Measurements from ENCODE around the gene SLC17A6.

SLC17A6 gene

DNA sequence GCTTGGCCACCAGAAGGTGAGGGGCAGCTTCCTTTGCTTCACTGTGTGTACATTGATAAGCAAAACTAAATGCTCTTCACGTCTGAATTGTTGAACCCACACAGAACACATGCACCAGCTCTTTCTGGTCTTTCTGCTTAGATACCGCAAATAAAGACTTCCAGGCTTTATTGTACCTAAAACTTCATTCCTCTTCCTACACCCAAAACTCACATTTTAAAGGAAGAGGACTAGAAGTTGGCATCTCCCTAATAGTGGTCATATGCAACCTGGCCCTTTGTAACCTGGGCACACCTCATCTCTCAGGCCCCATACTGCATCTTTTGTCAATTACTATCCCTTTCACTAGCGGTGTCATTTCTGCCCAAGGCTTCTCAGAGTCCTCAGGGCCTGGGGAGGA lies 5.9 kb downstream of the SLC17A6 start:
- H3K27ac ChIP-seq: no peak overlapping the region
- TF ChIP-seq, protein P1, sequence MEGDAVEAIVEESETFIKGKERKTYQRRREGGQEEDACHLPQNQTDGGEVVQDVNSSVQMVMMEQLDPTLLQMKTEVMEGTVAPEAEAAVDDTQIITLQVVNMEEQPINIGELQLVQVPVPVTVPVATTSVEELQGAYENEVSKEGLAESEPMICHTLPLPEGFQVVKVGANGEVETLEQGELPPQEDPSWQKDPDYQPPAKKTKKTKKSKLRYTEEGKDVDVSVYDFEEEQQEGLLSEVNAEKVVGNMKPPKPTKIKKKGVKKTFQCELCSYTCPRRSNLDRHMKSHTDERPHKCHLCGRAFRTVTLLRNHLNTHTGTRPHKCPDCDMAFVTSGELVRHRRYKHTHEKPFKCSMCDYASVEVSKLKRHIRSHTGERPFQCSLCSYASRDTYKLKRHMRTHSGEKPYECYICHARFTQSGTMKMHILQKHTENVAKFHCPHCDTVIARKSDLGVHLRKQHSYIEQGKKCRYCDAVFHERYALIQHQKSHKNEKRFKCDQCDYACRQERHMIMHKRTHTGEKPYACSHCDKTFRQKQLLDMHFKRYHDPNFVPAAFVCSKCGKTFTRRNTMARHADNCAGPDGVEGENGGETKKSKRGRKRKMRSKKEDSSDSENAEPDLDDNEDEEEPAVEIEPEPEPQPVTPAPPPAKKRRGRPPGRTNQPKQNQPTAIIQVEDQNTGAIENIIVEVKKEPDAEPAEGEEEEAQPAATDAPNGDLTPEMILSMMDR (IDR thresholded peaks at IDR 0.05): no peak
- no peak for TF ChIP-seq ZFX (IDR thresholded peaks at IDR 0.05; ENCODE audit: borderline replicate concordance)

DNA sequence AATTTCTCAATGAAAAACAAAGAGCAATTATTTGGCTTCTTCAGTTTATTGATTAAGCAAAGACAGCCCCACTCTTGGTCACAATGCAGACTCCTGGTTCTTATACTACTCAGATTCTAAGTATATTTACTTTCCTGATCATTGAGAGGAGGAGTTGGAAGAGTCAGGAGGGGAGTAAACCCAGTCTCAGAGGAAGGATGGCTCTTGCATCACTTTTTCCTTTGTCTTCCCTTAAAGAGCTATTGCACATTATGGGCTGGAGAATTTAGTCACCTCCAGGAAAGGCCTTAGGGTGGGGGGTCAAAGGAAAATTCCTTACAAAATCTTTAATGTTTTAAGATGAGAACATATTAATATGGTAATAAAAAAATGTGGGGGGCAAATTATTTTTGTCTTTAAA lies 8.1 kb downstream of the SLC17A6 start:
- TF ChIP-seq, protein P1 (IDR thresholded peaks at IDR 0.05): no peak
- no peak for TF ChIP-seq ZFX (IDR thresholded peaks at IDR 0.05; ENCODE audit: borderline replicate concordance)
- no peak overlapping the region for H3K27ac ChIP-seq

DNA sequence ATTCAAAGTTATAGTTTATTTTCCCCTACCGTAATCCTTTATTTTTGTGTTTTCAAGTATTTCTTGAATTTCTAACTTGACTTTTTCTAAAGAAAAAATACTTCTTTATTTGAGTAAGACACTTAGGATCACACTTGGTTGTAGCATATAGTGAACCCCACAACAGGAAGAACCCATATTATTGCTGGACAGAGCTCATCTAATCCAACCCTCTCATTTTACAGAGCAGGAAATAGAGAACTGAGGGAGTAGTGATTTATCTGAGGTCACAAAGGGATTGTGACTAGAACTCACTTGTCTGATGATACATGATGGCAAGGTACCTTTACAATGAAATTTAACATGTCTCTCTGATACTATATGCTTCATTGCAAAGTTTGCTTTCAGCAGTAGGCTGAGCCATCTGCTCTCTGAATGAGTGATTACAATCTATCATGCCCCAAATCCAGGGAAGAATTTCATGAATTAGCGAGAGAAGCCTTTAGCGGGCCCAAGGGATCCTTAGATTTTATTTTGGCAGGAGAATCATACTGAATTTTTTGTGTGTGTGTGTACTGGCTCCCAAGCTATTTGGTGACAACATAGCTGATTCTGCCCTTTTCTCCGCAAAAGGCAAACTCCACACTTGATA lies 9.8 kb downstream of the SLC17A6 start:
- no peak for TF ChIP-seq ZFX (IDR thresholded peaks at IDR 0.05; ENCODE audit: borderline replicate concordance)
- TF ChIP-seq, protein P1 (IDR thresholded peaks at IDR 0.05): no peak
- no peak overlapping the region for H3K27ac ChIP-seq

DNA sequence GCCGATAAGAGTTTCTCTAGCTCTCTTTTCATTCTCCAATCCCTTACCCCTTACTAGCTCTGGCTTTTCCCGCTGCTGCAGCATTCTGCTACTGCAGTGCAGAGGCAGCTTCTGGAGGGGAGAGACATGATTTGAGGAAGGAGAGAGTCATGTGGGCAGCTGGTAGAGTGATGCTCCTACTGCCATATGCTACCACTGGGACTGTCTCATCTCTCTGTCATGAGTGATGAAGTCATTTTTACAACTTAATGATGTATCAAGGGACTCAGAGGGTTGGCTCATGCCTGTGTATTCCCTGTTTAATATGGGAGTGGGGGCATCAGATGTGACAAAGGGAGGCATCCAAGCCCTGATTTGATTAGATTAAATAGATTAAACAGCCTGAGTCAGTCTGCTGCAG lies 11.3 kb downstream of the SLC17A6 start:
- TF ChIP-seq, protein P1 (IDR thresholded peaks at IDR 0.05): no peak
- H3K27ac ChIP-seq: no peak overlapping the region

DNA sequence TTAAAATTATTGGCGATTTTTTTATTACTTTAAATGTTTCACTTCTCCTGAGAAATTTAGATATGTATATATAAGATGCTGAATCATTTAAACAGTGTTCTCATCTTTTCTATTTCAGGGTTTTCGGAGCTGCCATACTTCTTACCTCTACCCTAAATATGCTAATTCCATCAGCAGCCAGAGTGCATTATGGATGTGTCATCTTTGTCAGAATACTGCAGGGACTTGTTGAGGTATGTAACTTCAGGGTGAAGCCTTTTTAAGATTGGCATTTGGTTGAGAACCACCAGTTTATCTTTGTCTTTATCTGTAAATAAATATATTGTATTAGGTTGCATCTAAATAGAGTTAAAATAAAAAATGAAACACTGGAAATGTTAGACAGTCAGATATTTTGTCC lies 21.1 kb downstream of the SLC17A6 start:
- H3K27ac ChIP-seq: no peak overlapping the region
- TF ChIP-seq ZFX (IDR thresholded peaks at IDR 0.05; ENCODE audit: borderline replicate concordance): no peak
- TF ChIP-seq, protein P1 (IDR thresholded peaks at IDR 0.05): no peak

DNA sequence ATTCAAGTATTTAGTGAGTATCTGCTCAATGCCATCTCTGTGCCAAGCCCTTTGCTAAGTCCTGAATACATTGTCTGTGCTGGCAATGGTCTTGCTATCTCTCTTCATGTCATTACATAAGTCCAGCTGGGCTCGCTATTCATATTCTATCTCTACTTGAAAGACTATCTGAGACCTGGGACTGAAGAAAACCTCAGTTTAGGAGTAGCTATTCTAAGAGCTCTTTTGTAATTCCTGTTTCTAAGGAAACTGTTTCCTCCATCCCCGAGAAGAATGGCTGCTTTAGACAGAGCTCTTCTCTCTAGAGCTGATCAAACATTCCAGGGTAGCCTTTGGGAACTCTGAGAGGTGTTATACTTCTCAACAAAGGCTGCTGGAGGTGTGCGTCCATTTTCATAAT lies 33.0 kb downstream of the SLC17A6 start:
- TF ChIP-seq, protein P1 (IDR thresholded peaks at IDR 0.05): no peak
- TF ChIP-seq ZFX (IDR thresholded peaks at IDR 0.05; ENCODE audit: borderline replicate concordance): no peak
- no peak overlapping the region for H3K27ac ChIP-seq

DNA sequence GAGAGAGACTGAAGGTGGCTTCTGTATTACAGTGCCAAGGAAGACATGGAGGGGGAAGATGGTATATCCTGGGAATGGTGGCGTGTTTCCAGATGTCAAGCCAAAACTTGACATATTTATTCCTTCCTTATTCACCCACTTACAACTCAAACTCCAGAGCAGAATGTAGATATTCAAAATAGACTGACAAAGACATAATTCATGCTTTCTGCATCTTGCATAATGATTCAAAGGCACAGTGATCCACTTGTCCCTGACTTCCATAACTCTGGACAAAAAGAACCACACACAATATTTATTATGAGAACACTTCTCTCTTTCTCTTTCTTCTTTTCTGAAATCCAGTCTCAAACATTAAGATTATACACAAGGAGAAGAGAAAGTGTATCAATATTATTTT lies 48.9 kb downstream of the SLC17A6 start:
- TF ChIP-seq, protein P1 (IDR thresholded peaks at IDR 0.05): no peak
- no peak for TF ChIP-seq ZFX (IDR thresholded peaks at IDR 0.05; ENCODE audit: borderline replicate concordance)
- no peak overlapping the region for H3K27ac ChIP-seq

Measured in 22Rv1 (cell line).